ENCODE measurements around the gene UBE2B.
"Not testable (repeated sequence)": the region's sequence is repeated elsewhere in the genome, so short reads cannot be mapped to it uniquely, and the experiment has no call there.

The UBE2B gene

DNA sequence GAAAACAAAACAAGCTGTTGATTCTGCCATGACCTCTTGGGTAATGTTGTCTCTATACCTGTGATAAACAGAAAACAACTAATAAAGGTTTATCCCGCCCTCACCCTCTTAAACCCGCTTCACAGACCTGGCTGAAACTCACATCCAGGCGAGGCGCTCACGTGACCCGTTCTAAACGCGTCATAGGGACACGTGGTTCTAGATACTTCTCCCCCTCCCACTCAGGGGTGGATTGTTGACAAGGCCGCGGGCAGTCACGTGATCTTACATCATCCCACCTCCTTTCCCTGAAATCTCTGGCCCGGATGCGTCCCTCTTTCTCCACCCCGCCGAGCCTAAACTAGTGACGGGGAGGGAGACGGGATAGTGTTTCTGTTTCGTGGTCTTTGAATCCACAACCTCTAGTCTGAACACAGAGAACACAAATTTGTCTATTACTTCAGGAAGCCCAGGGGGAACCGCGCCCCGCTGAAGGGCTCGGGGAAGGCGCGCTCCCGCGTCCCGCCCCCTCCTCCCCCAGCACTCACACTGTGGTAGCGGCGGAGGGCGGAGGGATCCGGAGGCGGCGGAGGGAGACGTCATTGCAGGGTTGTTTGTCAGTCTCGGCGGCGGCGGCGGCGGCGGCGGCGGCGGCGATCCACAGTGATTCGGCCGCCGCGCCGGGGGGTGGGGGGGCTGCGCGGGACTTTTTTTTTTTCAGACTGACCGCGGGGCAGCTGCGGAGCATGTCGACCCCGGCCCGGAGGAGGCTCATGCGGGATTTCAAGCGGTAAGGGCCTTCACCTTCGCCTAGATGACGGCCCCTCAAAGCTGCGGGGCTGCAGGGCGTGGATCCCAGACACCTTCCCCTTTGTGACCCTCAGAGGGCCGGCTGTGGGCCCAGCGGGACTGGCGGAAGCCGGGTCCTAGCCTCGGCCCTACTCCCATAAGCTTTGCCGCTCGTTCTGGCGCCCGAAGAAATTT lies at the start of gene UBE2B:
UBE2B (plus strand) TSS at position 699 of the 963 bp plus-strand sequence; CDS start at position 726, 27 bp downstream.
- peak; percentile 100 for DNase-seq

DNA sequence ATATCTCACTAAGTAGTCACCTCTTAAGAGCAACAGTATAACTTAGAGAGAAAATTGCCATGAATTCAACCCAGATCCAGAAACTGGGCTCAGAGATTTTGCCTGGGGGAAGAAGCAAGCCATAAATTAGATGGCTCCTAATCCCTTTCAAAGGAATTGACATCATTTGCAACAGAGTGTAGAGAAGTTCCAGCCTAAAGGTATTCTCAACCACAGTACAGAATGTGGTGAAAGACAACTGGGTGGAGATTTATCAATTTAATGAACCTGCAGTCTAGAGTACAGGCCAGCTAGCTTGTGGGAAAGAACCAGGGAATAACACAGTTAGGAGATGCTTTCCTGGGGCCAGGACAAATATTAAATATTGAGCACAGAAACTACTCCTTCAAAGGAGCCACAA lies 44.0 kb upstream of the UBE2B start:
- DNase-seq: no peak

GRCh38 chr5:134328619-134329018 lies 42.8 kb upstream of the UBE2B start:
- no peak for DNase-seq

DNA sequence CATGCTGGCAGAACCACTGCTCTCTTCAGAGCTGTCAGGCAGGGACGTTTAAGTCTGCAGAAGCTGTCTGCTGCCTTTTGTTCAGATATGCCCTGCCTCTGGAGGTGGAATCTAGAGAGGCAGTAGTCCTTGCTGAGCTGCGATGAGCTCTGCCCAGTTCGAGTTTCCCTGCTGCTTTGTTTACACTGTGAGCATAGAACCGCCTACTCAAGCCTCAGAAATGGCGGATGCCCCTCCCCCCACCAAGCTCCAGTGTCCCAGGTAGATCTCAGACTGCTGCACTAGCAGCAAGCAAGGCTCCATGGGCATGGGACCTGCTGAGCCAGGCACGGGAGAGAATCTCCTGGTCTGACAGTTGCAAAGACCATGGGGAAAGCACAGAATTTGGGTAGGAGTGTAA lies 34.5 kb upstream of the UBE2B start:
- DNase-seq: not testable (repeated sequence)

DNA sequence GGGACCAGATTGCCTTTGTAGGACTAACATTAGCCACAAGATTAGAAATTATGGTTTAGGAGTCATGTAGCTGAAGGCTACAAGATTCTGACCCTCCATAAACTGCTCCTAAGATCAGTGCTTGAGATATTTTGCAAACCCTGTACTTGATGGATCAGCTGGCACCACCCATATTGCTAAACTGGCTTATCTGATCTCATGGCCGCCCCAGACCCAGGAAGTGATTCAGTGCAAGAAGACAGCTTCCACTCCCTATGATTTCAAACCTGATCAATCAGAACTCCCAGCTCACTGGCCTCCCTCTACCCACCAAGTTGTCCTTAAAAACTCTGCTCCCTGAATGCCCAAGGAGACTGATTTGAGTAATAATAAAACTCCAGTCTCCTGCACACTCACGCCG lies 27.9 kb upstream of the UBE2B start:
- DNase-seq: not testable (repeated sequence)

DNA sequence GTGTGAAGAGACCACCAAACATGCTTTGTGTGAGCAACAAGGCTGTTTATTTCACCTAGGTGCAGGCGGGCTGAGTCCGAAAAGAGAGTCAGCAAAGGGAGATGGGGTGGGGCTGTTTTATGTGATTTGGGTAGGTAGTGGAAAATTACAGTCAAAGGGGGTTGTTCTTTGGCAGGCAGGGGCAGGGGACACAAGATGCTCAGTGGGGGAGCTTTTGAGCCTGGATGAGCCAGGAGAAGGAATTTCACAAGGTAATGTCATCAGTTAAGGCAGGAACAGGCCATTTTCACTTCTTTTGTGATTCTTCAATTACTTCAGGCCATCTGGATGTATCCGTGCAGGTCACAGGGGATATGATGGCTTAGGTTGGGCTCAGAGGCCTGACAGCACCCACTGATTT lies 25.9 kb upstream of the UBE2B start:
- DNase-seq: not testable (repeated sequence)

- DNase-seq: no peak
Observed at GRCh38 chr5:134345996-134346395, 25.4 kb upstream of the UBE2B start.

- DNase-seq: no peak
Observed at GRCh38 chr5:134349463-134349862, 21.9 kb upstream of the UBE2B start.

- no peak for DNase-seq
Observed at GRCh38 chr5:134355681-134356080, 15.7 kb upstream of the UBE2B start.

DNA sequence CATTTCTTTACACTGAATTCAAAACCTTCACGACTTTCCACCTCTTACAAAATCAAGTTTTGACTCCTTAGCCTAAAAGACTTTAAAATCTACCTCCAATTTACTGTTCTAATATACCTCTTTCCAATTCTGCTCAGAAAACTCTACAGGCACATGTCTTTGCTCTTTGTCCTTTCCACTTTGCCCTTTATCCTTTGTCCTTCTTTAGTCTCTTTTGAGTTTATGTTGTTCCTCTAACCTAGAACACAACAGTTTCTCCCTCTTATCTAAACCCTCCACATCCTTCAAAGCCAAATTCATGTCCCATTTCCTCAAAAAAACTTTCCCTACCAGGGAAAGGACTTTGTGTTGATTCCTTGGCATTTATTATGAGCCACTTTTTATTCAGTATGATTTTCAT lies 5.8 kb upstream of the UBE2B start:
- no peak for DNase-seq

DNA sequence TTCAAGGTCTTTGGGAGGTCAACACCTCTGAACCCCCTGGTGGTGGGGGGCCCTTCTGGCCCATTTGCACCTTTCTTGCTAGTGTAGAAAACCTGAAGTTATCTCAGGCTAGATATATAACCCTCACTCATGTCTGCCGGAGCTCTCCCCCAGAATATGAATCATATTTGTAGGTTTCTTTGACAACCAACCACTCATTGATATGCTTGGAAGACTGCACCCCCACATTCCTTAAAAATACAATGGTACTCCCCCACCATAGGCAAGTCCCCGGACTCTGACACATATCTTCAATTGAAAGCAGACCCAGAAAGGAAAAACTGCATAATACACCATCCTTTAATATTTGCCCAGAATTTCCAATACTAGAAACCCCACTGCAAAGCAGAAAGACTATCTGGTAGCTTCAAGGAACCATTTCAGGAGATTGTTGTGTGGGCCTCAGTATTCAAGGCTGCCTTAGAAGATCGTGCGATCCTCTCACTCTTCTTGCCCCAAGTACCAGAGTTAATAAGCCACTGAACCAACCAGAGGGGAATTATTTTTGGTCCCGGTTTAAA lies 978 bp upstream of the UBE2B start:
- DNase-seq: peak; percentile 1

DNA sequence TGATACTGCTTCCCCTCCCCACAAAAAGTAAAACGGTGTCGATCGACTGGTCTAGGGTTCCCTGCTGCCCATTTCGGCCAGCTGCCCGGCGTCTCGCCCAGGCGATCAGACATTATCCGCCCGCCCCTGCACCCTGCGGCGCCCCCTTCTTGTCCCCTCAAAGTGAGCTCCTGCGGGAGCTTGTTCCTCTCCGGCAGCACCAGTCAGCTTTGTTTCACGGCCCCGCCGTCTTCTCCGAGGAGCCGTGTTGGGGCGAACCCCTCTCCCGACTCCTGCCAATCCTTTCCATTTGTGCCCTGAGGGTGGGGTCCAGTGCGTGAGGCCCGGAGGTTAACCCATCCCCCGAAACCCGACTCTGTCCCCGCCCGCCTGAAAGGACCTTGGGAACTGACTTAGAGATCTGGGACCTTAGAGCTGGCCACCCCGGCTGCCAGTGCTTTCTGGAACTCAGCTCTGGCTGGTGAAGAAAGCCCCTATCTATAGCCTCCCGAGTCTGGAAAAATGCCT lies 518 bp downstream of the UBE2B start:
- DNase-seq: peak; percentile 23

DNA sequence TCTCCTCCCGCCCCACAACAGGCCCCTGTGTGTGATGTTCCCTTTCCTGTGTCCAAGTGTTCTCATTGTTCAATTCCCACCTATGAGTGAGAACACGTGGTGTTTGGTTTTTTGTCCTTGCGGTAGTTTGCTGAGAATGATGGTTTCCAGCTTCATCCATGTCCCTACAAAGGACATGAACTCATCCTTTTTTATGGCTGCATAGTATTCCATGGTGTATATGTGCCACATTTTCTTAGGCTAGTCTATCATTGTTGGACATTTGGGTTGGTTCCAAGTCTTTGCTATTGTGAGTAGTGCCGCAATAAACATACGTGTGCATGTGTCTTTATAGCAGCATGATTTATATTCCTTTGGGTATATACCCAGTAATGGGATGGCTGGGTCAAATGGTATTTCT lies 2.3 kb downstream of the UBE2B start:
- not testable (repeated sequence) for DNase-seq

DNA sequence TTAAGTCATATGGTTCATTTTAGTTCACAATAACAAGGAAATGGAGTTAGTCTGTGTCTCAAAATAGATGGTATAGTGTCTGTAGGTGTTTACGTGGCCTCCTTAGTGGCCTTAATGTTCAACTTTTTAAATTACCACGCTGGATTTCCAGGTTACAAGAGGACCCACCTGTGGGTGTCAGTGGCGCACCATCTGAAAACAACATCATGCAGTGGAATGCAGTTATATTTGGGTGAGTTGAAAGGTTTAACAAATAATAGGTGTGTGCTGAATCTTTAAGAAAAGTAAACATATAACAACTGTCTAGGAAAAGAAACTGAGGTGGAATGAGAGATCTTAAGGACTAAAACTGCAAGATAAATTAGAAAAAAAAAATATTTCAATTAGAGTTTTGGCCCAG lies 2.9 kb downstream of the UBE2B start:
- no peak for DNase-seq

DNA sequence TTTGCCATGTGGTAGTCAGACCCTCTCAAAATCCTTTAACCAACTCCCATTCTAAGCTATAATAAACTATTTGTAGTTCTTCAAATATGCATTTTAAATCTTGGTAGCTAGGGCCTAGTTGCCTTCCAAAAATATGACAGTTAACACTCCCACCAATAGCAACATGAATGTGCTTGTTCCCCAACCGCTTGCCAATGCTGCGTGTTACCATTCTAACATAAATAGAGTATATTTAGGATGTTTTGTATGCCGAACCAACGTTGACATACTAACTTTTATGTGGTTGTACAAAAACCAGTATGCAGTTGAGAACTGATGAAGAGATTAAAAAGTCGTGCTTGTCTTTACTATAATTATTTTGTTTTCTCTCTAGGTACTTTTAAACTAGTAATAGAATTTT lies 9.0 kb downstream of the UBE2B start:
- DNase-seq: no peak

- not testable (repeated sequence) for DNase-seq
Observed at GRCh38 chr5:134382204-134382603, 10.8 kb downstream of the UBE2B start.

- no peak for DNase-seq
Observed at GRCh38 chr5:134383980-134384697, 12.8 kb downstream of the UBE2B start.

DNA sequence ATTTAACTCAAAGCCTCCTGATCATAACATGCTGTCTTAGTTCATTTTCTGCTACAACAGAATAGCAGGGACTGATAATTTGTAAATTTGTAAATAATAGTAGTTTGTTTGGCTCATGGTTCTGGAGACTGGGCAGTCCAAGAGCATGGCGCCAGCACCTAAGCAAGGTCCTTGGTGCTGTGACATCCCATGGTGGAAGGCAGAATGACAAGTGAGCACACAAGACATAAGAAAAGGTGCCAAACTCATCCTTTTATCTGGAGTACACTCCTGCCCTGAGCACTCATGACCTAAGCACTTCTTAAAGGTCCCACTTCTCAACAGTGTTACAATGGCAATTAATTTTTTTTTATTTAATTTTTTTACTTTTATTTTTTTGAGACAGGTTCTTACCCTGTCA lies 16.1 kb downstream of the UBE2B start:
- DNase-seq: no peak

DNA sequence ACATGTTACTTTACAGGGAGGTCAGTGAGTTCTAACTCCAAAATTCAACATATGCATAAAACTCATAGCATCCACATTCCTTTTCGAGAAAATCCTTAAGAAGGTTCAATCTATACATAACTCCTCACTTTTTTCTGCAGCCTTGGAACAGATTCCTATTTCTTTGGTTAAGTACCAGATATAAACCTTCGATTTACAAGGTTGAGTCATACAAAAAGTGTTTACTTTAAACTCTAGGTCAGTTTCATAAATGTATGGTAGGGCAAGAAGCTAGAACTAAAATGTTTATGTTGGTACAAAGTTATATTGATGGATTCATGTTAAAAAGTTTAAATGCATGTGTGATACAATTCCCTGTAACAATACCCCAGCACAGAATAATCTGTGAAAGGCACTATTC lies 20.9 kb downstream of the UBE2B start:
- DNase-seq: no peak

DNA sequence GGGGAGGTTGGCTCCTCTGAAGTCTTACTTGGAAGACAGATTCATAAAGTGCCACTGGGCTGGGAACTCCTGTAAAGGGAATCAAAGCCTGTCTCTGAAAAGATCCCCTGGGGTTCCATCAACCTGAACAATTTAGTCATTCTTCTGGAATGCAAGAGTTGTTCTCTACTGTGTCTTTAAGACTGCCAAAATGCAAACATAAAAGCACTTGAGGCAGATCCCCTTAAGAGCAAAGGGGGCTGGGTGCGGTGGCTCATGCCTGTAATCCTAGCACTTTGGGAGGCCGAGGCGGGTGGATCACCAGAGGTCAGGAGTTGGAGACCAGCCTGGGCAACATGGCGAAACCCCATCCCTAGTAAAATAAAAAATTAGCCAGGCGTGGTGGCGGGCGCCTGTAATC lies 23.6 kb downstream of the UBE2B start:
- no peak for DNase-seq

DNA sequence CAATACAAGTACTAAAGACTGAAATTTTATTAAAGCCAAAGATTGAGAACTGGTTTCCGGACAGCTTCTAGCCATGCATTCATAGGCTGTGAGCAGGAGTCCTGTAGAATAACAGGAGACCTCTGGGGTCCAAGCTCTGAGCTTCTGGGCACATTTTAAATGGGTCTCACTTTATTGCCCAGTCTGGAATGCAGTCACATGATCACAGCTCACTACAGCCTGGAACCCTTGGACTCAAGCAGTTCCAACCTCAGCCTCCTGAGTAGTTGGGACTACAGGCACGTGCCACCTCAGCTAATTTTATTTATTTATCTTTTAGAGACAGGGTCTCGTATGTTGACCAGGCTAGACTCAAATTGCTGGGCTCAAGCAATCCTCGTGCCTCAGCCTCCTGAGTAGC lies 24.9 kb downstream of the UBE2B start:
- no peak for DNase-seq

DNA sequence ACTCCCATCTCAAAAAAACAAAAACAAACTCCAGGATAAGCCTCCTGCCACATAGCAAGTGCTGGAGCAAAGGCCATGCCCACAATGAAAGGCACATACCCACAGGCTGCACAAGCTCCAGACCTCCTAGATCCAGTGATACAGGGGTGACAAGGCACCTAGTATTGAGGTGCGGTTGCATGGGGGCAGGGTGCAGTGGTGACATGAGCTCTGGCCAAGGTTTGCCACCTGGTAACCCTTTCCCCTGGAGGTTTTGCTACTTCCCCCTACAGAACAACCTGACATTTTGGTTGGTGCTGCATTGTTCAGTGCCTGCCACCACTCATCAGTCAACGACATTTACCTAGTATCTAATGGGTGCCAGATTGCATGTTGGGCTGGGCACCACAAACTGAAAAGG lies 25.8 kb downstream of the UBE2B start:
- no peak for DNase-seq

DNA sequence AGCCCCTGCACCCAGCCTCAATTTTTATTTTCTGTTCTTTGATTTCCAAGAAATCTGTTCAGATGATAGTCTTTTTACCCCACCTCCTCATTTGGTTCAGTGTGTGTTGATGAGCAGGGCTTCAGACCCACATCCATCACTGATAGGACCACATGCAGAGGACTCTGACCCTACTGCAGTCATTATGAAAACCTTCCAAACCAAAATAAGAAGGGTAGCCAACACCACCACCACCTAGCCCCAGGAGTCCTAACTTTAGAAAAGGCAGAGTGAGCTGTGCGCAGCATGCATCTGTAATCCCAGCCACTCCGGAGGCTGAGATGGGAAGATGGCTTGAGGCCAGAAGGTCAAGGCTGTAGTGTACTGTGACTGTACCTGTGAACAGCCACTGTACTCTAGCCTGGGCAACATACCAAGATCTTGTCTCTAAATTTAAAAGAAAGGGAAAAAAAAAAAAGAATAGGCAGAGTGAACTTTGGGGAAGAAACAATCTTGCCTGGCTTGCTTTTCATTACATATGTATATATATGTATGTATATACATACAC lies 27.3 kb downstream of the UBE2B start:
- DNase-seq: no peak
